ENCODE results near the gene GPRIN3.
A peak's percentile ranks its signal among the peaks of the same experiment; 100 is the strongest.
"Not testable (repeated sequence)": the region's sequence is repeated elsewhere in the genome, so short reads cannot be mapped to it uniquely, and the experiment has no call there.

GPRIN3 gene

DNA sequence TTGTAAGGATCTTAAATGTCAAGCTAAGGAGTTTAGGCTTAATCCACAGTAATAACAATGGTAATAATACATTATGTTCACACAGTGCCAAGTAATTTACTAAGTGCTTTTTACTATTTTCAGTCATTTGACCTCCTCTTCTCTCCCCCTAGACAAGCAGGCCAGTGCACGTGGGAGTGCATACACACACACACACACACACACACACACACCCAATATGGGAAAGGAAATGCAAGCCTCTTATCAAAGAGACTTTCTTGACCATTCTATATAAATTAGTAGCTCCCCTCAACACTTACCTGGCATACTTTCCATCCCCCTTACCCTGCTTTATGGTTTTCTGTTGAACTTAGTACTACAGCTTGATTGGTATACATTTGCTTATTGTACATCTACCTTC lies 3.8 kb upstream of the GPRIN3 start:
- ATAC-seq = no peak

DNA sequence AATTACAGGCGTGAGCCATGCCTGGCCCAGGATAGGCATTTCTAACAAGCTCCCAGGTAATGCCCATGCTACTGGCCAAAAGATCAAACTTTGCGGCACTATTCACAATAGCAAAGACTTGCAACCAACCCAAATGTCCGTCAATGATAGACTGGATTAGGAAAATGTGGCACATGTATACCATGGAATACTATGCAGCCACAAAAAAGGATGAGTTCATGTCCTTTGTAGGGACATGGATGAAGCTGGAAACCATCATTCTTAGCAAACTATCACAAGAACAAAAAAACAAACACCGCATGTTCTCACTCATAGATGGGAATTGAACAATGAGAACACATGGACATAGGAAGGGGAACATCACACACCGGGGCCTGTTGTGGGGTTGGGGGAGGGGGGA lies 1.6 kb upstream of the GPRIN3 start:
- not testable (repeated sequence) for ATAC-seq

DNA sequence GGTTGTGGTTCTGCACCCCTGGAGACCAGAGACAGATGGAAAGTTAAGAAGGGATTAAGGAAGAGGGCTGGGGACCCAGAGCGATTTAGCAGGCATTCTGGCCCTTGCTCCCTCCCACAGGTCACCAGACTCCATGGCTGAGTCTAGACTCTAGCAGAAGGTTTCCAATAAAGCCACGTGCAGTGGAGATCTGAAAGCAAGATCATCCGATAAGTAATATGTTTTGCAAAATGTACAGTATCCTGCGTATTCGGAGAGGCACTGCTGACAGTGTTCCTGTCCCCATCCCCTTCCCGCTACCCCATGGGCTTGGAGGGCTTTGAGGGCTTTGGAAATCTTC lies 531 bp upstream of the GPRIN3 start:
- ATAC-seq = peak in 1 of 2 donors; percentile 2

GRCh38 chr4:89307178-89307445 lies 488 bp downstream of the GPRIN3 start:
- no peak for ATAC-seq

DNA sequence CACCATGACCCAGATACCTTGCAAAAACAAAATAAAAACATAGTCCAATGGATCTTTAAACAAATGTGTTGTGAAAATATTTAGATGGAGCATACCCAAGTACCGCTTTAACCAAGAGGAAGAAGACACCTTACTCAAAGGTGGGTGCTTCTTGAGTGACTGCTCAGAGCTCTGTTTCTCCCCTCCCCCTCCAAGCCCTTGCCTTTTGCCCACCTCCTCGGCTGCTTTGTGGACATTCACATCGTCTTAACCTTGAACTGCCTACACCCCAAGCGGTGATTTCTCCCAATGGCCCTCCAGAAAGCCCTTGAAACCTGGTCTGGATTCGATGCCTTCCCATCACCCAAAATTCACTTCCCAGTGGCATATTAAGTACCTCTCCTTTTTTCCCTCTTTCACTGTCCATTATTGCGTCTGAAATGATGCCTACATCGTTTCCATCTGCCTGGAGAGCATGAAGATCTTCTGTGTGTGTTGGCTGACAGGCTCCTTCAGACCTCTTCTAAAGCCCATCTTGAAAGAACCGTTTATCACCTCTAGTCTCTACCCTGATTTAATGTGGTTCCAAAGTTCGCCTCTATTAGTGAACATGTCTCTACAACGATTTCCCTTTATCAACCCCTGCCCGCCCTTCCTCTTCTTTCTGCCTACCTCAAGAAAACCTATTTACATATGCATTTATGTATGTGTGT lies 968 bp downstream of the GPRIN3 start:
- ATAC-seq = peak in 1 of 2 donors; percentile 10

DNA sequence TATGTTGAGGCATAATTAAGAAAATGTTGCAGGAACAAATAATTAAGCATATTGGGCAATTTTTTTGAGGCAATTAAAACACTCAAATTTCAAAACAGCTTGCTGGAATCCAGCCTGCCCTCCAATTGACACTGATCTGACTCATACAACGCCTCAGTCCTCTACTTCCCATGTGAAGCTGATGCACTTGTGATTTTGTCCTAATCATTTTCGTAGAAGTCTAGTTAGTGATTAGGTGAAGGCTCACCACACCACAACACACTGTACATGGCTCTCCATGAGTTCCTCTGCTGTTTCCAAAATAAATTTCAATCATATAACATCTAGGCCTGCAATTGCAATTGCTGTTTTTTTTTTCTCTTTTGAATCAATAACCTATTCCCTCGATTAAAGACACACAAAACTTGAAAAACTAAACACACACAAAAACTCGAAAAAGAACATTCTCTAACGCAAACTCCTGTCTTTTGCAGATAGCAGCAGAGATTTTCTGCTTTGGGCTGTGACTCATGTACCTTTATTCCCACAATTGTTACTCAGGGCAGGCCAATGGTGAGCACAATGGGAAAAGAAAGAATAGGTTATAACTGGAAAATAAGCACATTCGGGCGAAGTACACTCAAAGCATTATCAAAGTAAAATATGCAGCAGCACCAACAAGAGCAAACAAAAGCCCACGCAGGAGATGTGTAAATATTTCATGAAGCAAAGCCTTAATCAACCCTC lies 1.7 kb downstream of the GPRIN3 start:
- peak; percentile 45 to 46 for ATAC-seq

DNA sequence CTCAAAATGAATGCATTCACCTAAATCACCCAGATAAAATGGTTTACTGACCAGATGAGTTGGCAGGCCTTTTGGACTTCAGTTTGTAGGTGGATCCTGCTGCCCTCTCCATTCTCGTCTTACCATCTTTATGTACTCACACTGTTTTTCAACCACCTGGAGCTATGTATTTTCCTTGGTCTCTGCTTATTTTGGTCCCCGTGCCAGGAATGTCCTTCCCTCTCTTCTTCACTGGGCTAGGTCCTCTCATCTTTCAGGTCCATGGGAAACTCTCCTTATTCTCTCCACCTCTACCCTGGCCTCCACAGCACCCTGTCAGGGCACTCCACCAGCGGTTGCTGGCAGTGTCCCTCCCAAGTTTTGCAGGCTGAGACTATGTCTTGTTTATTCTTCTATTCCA lies 2.6 kb downstream of the GPRIN3 start:
- no peak for ATAC-seq

DNA sequence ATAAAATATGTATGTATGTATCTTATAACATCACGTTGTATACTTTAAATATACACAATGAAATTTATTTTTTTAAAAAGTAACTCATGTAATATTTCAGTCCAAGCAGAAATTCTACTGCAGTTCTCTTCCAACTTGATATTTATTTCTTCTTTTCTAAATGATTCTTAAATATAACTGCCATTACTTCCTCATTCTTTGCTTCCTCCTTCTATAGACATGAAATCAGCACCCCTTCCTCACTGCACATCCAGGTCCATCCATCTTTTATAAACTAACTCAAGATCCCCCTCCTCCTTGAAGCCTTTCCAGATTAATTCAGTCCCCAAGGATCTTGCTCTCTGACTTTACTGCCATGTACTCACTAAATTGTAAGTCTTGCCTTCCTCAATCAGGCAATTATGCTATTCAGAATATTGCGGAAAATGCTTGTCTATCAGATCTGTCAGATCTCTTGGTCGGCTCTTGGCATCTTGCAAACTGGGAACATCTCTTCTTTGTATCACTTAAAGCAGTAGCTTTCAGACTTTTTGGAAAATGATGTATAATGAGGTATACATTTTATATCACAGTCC lies 3.7 kb downstream of the GPRIN3 start:
- no peak for ATAC-seq

- ATAC-seq = peak; percentile 33 to 55
Observed at GRCh38 chr4:89303177-89303576, 4.4 kb downstream of the GPRIN3 start.

DNA sequence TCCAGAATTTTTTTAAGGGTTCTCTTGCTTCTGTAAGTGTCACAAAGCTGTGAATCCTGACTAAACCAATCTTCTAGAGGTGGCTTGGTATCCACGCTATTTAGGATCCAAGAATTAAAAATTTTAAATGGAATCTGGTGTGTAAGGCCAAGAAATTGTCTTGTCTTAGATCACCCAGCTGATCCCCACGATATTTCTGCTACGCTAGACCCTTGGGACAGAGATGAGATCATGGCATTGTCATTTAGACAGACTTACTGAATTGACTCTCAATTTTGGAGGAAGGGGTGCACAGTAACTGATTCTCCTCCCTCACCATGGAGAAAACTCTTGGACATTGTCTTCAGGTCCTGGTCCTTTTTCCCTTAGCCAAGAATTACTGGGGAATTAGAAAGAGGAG lies 5.7 kb downstream of the GPRIN3 start:
- no peak for ATAC-seq

DNA sequence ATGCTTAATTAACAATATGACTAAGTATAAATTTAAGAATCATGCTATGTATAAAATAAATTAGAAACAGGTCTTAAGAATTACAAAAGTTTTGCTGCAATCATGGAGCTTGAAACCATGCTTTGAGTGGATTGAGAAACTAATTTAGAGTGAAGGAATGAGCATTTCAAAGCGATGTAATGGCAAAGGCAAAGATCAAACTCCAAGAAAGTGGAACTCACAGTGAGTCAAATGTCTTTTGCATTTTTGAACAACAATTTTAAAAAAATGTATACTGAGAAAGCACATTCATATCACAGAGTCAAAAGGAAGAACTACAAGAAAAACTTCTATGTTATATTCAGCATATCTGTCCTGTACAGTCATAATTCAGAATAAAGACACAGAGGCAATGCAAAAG lies 6.6 kb downstream of the GPRIN3 start:
- ATAC-seq = peak; percentile 8 to 10

DNA sequence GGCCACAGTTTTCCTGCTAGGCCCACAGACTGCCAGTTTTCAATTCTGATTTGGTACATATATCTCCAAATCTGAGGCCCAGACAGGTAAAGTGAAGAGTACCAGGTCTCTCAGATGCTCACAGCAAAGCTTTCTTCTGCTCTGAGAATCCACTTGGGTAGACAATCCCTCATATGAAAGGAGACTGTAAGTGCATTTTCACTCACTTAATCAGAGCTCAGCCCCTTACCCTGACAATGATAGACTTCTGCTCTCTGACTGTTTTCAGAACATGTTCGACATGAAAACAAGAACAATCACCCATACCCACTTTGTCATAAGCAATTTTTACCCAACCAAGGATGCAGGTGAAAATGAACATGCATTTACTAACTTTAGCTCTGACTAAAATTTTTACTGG lies 7.1 kb downstream of the GPRIN3 start:
- peak; percentile 24 to 42 for ATAC-seq

DNA sequence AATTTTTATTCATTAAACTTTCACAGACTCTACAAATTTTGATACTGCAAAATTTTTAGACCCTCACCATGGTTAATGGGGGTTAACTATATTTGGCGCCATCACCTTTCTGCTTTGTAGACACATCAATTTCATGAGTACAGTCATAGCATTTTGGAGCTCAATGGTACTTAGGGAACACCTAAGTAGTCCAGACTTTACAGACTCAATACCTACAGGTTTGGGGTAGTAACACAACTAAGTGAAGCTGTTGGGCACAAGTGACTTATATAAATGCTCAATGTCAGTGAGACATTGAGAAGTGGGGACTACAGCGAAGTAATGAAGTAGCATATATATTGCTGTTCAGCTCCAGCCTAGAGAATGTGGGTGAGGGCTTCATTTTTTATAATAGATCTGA lies 7.5 kb downstream of the GPRIN3 start:
- ATAC-seq = no peak

GRCh38 chr4:89299153-89299791 lies 8.3 kb downstream of the GPRIN3 start:
- peak in 1 of 2 donors; percentile 21 for ATAC-seq

- ATAC-seq = peak in 1 of 2 donors; percentile 18
Observed at GRCh38 chr4:89298788-89299152, 8.8 kb downstream of the GPRIN3 start.

- peak; percentile 17 to 23 for ATAC-seq
Observed at GRCh38 chr4:89298155-89298554, 9.4 kb downstream of the GPRIN3 start.

DNA sequence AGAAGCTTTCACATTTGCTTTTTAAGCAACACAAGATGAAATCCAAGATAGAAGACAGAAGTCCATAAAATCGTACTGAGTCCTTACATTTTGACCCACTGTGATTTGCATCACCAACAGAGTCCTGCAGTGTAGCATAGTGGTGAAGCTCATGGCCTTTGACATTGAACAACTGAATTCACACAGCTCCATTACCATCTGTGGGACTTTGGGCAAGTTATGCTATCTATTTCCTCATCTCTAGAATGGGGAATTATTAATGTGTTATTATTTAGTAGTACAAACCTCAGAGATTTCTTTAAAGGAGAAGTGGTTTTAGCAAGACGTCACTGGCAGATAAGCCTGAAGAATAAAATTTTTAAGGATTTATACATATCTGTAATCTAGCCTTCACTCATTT lies 10.7 kb downstream of the GPRIN3 start:
- no peak for ATAC-seq

- ATAC-seq = no peak
Observed at GRCh38 chr4:89296399-89296798, 11.2 kb downstream of the GPRIN3 start.

DNA sequence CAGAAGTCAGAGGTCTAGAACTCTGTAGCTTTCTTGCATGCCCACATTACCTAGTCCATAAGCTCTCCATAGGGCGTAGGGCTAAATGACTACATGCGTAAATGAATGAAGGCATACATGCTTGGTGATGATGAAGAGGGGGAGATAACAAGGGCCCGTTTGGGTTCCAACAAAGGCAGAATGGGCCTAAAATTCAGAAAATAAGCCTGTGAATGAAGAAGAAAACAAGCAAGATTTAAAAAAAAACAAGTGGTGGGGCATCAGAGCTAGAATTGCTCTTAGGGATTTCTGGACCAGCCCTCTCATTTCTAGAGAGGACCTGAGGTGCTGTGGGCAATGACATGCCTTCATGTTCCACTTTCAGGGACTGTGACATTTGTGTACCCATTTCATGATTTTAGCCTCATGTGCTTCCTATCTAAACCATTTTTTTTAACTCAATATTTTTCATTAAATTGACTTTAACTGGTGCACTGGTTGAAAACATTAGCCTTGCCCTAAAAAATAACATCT lies 12.1 kb downstream of the GPRIN3 start:
- ATAC-seq = peak in 1 of 2 donors; percentile 34

- ATAC-seq = peak; percentile 62 to 69
Observed at GRCh38 chr4:89294573-89295269, 12.9 kb downstream of the GPRIN3 start.

DNA sequence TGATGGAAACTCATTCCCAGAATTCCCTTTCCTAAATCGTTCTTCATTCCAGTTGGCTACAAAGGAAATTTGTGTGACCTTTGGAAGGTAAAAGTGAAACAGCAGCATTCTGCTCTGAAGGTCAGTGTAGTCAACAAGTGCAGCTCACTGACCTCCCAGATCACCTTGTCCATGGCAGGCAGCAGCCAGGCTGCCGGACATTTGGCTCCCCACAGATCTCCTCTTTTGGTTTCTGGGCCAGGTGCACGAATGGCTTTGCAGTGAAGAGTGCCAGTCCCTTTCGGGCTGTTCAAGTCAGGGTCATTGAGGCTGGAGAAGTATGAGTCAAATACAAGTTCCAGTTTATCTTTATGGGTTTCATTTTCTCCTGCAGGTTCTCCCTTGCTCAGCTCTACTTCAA lies 14.3 kb downstream of the GPRIN3 start:
- no peak for ATAC-seq

DNA sequence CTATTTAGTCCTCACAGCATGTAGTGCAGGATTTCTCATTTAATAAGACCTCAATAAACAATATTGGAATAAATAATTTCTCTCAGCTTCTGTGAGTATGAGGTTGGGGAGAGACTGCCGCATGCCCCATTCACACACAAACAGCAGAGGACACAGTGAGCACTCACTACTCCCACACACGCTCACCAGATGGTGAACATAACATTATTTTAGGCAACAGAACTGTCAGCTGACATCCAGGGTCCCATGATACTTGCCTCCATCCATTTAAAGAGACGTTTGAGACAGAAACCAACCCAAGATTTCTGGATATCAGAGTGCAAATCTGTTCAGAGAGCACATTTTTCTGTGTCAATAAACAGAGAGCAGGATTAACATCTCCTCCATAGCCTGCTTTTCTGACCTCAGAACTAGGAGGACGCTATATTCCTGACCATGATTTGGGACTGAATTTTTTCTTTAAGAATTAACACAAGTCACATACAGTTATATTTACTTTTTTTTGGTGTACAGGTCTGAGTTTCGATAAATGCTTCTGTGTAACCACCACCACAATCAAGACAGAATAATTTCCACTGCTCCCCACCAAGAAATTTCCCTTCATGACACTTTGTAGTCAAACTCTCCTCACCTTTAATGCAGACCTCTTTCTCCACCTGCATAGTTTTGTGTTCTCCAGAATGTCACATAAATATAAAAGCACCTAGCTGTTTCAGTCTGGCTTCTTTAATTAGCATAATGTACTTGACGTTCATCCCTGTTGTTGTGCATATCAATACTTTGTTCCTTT lies 16.7 kb downstream of the GPRIN3 start:
- no peak for ATAC-seq

All from activated CD4-positive, CD25-positive, alpha-beta regulatory T cell treated with anti-CD3 and anti-CD28 coated beads, Interleukin-2, amount 50 U/mL, for 24 hours (primary cell).